ENCODE data around the gene UTP11. TPM values are rescaled to one million over a fixed set of nuclear protein-coding genes. Genes with fewer than 3 reads are reported as not detected.

Gene UTP11
- total RNA-seq, 1 donor from 2014 or later = 16.5 TPM

DNA sequence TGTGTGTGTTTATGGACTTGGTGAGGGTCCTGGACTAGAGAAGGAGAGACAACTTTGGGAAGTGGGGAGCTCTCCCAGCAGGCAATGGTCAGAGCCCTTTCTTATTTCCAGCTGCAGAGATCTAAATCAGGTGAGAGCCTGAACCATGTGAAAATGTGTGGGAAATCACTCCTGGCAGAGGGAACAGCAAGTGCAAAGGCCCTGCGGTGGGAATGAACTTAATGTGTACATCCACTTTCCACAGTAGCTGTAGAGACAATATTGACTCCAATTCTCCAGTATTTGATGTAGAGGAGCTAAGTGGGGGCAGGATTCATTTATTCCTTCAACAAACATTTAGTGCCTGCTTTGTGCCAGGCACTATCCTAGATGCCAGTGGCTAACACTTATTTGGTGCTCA, 48.8 kb downstream of the UTP11 start:
- TF ChIP-seq, protein P1, sequence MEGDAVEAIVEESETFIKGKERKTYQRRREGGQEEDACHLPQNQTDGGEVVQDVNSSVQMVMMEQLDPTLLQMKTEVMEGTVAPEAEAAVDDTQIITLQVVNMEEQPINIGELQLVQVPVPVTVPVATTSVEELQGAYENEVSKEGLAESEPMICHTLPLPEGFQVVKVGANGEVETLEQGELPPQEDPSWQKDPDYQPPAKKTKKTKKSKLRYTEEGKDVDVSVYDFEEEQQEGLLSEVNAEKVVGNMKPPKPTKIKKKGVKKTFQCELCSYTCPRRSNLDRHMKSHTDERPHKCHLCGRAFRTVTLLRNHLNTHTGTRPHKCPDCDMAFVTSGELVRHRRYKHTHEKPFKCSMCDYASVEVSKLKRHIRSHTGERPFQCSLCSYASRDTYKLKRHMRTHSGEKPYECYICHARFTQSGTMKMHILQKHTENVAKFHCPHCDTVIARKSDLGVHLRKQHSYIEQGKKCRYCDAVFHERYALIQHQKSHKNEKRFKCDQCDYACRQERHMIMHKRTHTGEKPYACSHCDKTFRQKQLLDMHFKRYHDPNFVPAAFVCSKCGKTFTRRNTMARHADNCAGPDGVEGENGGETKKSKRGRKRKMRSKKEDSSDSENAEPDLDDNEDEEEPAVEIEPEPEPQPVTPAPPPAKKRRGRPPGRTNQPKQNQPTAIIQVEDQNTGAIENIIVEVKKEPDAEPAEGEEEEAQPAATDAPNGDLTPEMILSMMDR (IDR thresholded peaks at IDR 0.05) = no peak
- H3K9me3 ChIP-seq = no peaks in the 10 kb centered on the region
- DNase-seq (ENCODE audit: low spot score in 2 of 2) = no peak
- H3K36me3 ChIP-seq = no peaks in the 10 kb centered on the region
- H3K27me3 ChIP-seq = no peaks in the 10 kb centered on the region
- intact Hi-C loops (cut with DNase I) = no loop called here
- H3K27ac ChIP-seq = no peak overlapping the region
- H3K4me3 ChIP-seq = no peak overlapping the region
- no peaks in the 10 kb centered on the region for H3K4me1 ChIP-seq

DNA sequence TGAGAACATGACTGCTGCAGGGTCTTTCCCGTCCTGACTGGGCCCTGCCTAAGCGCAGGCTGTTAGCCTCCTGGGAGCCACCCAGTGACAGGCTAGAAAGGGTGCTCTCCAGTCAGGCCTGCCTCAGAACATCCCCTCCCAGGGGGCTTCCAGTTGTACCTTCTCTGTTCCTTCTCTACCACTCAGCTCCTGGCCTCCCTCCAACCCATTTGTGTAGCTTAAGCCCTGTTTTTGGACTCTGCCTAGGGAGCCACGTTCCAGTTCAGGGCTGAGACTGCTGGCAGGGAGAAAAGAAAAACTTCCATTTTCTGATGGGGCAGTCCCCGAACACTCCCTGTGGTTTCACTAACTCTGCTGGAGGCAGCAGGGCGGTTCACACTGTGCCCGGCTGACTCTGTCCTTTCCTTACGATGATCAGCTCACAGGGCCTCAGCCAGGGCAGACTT, 49.4 kb downstream of the UTP11 start:
- Histone ChIP-seq H3K27me3 (no peaks in the 10 kb centered on the region), H3K4me1 (no peaks in the 10 kb centered on the region), H3K27ac (no peak overlapping the region), H3K36me3 (no peaks in the 10 kb centered on the region), H3K9me3 (no peaks in the 10 kb centered on the region), H3K4me3 (no peak overlapping the region)
- TF ChIP-seq, protein P1 (IDR thresholded peaks at IDR 0.05) = no peak
- DNase-seq (ENCODE audit: low spot score in 2 of 2) = no peak
- intact Hi-C loops (cut with DNase I) = no loop called here

DNA sequence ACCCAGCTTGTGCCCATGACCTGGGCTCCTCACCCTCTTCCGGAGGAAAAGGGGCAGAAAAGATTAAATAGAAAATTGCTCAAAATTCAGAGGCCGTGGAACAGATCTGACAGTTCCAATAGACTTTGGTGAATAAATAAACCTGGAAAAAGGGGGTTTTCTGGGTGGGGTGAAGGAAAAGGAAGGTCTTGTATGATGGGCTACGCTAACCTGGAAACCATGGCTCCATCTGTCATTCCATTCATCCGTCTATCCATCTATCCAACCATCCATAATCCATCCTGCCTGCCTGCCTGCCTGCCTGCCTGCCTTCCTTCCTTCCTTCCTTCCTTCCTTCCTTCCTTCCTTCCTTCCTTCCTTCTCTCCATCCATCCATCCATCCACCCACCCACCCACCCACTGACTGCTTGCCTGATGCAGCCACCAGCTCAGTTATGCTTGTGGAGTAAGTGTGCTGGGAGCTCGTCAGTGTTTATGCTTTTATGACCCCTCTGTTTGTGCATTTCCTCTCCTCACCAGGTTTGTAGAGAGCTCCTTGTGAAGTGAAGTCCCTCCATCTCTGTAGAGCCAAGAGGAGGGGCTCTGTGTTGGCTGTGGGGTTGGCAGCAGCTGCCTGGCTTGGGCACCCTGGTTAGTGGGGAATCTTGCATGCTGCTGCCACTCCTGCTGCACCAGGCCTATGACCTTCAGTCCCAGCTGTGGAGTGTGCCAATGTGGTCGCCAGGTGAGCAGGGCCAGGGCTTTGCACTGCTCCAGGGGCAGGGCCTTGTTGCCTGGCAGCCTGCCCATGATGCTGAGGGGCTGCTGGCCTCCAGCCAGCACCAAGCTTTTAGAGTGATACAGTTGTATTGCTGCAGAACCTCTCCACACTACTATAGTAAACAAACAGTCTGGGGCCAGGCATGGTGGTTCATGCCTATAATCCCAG, 50.1 kb downstream of the UTP11 start:
- H3K4me3 ChIP-seq = no peak overlapping the region

DNA sequence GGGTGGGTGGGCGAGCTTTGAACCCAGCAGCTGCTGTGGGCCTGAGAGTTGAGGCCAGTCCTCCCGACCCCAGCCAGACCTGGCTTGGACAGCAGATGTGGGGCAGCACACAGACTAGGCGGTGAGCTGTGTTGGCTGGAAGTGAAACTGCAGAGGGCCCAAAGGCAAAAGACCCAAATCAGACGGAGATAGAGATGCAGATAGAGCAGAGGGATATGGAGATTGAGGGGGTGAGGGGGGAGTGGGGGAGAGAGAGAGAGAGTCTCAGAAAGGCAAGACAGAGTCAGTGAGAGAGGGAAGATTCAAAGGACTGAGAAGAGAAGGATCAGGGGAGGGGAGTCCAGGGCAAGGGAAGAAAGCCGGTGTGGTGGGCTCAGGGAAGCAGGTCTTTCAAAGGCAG, 51.1 kb downstream of the UTP11 start:
- Histone ChIP-seq H3K9me3 (no peaks in the 10 kb centered on the region), H3K4me3 (no peak overlapping the region), H3K27me3 (no peaks in the 10 kb centered on the region), H3K27ac (no peak overlapping the region), H3K4me1 (no peaks in the 10 kb centered on the region), H3K36me3 (no peaks in the 10 kb centered on the region)
- TF ChIP-seq, protein P1 (IDR thresholded peaks at IDR 0.05) = no peak
- DNase-seq (ENCODE audit: low spot score in 2 of 2) = no peak
- intact Hi-C loops (cut with DNase I) = no loop called here

More for the DNA sequence above, 50.1 kb downstream of the UTP11 start:
- Histone ChIP-seq H3K36me3 (no peaks in the 10 kb centered on the region), H3K9me3 (no peaks in the 10 kb centered on the region), H3K27me3 (no peaks in the 10 kb centered on the region), H3K4me1 (no peaks in the 10 kb centered on the region), H3K27ac (no peak overlapping the region)
- DNase-seq (ENCODE audit: low spot score in 2 of 2) = no peak
- TF ChIP-seq, protein P1 (IDR thresholded peaks at IDR 0.05) = no peak
- intact Hi-C loops (cut with DNase I) = no loop called here

DNA sequence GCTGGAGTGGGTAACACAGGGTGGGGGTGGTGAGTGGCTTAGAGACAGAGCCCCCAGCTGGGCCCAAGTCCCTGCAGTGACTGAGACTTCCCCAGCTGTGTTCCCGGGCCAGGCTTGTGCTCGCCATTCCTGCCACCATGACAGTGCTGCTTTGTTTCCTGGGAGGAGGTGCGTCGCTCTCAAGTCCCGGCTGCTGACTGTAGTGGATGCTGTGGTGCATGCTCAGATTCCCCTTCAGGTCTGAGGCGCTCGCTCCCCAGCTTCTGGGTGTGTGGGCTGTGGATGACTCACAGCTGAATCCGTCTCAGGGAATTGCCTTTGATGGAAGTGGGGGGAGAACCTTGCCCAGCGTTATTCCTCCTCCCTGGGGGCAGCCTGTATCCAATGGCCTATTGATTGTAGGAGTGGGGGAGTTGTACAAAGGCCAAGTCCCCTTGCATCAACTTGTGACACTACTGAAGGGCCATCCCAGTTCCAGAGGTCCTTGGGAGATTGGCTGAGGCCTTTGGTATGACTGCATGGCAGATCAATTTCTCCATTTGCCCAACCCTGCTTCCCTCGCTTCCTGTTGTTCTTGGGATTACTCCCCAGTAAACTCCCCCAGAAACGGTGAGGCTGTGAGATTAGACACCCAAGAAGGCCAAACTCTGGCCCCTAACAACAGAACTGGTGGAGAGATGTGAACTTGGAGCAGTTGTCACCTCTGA, 51.8 kb downstream of the UTP11 start:
- Histone ChIP-seq H3K4me1 (no peaks in the 10 kb centered on the region), H3K27ac (no peak overlapping the region), H3K4me3 (no peak overlapping the region), H3K36me3 (no peaks in the 10 kb centered on the region), H3K27me3 (no peaks in the 10 kb centered on the region), H3K9me3 (no peaks in the 10 kb centered on the region)
- no peak for DNase-seq (ENCODE audit: low spot score in 2 of 2)
- intact Hi-C loops (cut with DNase I) = no loop called here
- TF ChIP-seq, protein P1 (IDR thresholded peaks at IDR 0.05) = no peak
